ENCODE measurements around the gene ZNF14.
"Not testable (repeated sequence)": the region's sequence is repeated elsewhere in the genome, so short reads cannot be mapped to it uniquely, and the experiment has no call there.

The ZNF14 gene

GRCh38 chr19:19746286-19747213 lies 13.6 kb upstream of the ZNF14 start:
- DNase-seq: no peak

- peak; percentile 16 for DNase-seq
These were observed 12.8 kb upstream of the ZNF14 start for GRCh38 chr19:19745496-19746285.

DNA sequence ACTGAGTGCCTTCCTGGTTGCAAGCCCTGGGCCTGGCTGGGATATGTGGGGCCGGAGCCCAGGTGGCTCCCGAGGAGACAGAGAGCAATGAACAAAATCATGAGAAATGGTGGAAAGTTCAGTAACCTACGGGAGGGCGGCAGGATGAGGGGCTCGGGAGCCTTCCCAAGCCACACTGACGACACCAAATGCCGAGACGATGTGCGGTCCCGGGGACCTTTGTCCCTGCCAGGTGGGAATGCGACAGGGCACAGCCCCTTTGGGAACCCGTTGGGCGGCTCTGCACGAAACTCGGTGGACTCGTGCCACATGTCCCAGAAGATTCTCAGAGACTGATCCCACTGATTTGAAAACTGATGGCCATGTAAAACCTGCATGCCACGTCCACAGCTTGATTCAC lies 11.7 kb upstream of the ZNF14 start:
- DNase-seq: no peak

- not testable (repeated sequence) for DNase-seq
These were observed 11.0 kb upstream of the ZNF14 start for GRCh38 chr19:19743921-19744320.

DNA sequence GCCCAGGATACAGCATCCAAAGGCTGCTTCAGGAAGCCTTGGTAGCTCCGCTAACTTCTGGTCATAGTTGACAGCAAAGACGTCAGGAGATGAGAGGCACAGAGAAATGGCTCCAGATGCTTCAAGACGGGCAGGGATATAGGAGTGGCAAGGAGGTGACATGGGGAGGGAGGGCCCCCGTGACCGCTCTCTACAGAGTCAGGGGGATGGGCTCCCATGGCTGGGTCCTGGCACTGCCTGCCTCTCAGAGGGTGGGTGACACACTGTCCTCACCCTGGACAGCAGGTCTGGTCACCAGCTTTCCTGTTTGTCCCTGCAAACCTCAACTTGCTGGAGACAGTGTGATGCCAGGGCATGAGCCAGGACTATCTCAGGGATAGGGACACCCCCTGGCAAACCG lies 10.3 kb upstream of the ZNF14 start:
- DNase-seq: no peak

- DNase-seq: no peak
These were observed 9.9 kb upstream of the ZNF14 start for GRCh38 chr19:19742773-19743172.

DNA sequence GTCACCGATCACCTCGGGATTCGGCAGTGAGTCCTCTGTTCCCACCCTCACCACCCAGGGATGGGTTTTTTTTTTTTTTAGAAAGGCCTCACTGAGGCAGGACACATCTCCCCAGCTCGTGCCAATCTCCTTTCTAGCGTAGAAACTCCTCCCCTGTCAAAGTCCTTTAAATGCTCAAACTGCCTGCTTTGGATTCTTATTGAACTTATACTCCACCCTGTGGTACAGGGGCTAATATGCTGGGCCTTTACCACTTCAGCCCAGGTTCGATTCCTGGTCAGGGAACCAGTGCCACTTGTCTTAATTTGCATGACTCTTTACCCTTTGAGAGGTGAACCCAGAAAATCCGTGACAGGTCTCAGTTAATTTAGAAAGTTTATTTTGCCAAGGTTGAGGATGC lies 8.3 kb upstream of the ZNF14 start:
- DNase-seq: no peak

- DNase-seq: no peak
These were observed 7.8 kb upstream of the ZNF14 start for GRCh38 chr19:19740755-19741154.

GRCh38 chr19:19738564-19738963 lies 5.7 kb upstream of the ZNF14 start:
- no peak for DNase-seq

DNA sequence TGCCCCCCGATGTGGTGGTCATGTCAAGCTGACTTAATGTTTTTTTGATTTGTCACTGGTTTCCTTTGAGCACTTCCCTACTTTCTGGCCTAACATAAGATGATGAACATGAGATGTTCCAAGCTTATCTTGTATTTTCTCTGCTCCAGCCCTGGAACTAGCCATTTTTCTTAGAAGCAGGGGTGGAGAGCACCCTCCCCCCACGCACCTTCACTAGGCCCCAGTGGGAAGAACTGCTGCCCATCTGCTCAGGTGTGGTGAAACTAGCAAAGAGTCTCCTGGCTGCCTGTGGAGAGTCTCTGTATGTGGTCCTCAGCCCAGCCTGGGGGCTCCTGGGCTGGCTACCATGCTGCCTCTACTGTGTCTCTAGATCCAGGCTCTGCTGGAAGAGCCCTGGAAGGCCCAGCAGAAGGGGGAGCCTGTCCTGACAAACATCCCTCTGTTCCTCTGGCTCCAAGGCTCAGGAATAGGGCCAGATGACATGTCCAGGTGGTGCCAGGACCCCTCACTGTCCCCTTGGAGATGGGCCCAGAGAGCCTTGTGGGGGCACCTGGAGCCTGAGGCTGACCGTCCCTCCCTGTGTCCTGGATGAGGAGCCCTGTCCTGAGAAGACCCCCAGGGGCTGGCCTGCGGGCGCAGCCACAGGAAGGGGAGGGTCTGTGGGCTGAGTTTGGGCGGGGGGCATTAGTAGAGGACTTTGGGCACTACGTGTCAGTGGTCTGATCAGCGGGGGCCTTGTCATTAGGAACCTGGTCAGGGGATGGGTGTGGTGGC lies 4.8 kb upstream of the ZNF14 start:
- DNase-seq: no peak

GRCh38 chr19:19721896-19722295 lies 11.0 kb downstream of the ZNF14 start:
- DNase-seq: no peak

DNA sequence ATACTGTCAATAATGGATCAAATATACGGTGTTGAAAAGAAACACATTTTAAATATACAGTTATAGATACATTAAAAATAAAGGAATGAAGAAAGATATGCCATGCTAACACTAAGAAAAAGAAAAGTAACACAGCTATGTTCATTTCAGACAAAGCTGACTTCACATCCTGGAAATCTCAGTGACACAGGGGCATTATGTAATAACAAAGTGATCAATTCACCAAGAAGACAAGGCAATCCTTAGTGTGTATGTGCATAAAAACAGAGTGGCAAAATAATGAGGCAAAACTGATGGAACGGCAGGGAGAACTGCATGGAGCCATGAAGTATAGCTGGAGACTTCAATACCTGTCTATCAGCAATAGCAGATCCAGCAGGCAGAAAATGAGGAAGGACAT lies 13.1 kb downstream of the ZNF14 start:
- DNase-seq: no peak

GRCh38 chr19:19711934-19712828 lies 20.7 kb downstream of the ZNF14 start:
- no peak for DNase-seq

- DNase-seq: no peak
These were observed 21.5 kb downstream of the ZNF14 start for GRCh38 chr19:19711306-19711933.

DNA sequence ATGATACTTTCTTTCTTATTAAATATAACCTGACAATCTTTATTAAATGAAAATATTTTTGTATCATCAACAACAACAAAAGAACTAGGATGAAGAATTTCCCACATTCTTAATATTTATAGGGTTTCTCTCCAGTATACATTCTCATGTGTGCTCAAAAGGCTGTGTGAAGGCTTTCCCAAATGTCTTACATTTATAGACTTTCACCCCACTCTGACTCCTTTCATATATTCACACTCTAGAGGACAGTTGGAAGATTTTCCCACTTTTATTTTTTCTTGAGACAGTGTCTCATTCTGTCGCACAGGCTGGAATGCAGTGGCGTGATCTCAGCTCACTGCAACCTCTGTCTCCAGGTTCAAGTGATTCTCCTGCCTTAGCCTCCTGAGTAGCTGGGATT lies 22.4 kb downstream of the ZNF14 start:
- DNase-seq: no peak

GRCh38 chr19:19704836-19705235 lies 28.1 kb downstream of the ZNF14 start:
- no peak for DNase-seq

DNA sequence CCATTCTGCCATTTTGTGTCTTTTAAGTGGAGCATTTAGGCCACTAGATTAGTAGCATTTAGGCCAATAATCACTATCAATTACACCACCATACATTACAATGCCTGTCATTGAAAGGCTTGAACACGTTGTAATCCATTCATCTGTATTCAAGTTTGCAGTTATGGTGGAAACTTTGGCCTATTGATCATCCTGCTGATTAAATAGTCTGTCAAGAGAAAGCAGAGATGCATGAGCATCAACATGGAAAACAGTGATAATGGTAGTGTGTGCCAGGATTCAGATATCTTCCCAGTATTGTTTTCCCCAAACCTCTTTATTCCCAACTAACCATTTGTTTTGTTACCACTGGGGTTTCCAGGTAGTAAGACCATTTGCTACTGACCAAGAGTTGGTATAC lies 32.4 kb downstream of the ZNF14 start:
- not testable (repeated sequence) for DNase-seq

- DNase-seq: no peak
These were observed 35.3 kb downstream of the ZNF14 start for GRCh38 chr19:19697589-19697988.

GRCh38 chr19:19696386-19696785 lies 36.5 kb downstream of the ZNF14 start:
- no peak for DNase-seq

DNA sequence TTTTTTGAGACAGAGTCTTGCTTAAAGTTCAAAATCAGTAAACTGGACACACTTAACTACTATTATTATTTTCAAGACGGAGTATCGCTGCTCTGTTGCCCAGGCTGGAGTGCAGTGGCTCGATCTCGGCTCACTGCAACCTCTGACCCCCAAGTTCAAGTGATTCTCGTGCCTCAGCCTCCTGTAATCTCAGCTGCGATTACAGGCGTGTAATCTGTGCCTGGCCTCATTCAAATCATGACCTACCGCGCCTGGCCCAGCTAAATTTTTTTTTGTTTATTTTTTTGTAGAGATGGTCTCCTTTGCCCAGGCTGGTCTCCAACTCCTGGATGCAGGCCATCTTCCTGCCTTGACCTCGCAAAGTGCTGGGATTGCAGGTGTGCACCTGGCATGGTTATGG lies 41.2 kb downstream of the ZNF14 start:
- DNase-seq: no peak

GRCh38 chr19:19689023-19689422 lies 43.9 kb downstream of the ZNF14 start:
- DNase-seq: not testable (repeated sequence)

GRCh38 chr19:19687090-19687489 lies 45.8 kb downstream of the ZNF14 start:
- no peak for DNase-seq

All from CD4-positive, alpha-beta T cell treated with Interleukin-21 for 1 hour (primary cell).